ENCODE results near the gene GRIN2A.

The GRIN2A gene

GRCh38 chr16:9966569-9967157 lies 215.6 kb downstream of the GRIN2A start:
- peak; percentile 55 for DNase-seq (ENCODE audit: low read depth)

DNA sequence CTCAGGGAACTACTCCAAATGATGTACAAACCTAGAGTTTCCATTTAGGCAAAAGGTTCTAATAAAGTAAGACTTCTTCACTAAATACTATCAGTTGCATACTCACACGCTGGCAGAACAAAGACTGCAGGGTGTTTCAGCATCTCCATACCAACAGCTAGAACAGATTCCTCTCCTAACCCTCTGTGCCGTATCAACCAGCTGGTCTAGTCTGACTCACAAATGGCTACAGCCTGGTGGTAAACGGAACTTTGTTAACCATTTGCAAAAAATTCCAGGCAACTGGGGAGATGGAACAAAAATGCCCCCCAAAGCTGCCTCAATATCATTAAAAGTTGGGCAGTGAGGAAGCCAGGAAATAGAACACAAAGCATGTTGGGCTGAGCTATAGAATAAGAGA lies 217.1 kb downstream of the GRIN2A start:
- no peak for DNase-seq (ENCODE audit: low read depth)

GRCh38 chr16:9964426-9964825 lies 217.8 kb downstream of the GRIN2A start:
- DNase-seq (ENCODE audit: low read depth): no peak

DNA sequence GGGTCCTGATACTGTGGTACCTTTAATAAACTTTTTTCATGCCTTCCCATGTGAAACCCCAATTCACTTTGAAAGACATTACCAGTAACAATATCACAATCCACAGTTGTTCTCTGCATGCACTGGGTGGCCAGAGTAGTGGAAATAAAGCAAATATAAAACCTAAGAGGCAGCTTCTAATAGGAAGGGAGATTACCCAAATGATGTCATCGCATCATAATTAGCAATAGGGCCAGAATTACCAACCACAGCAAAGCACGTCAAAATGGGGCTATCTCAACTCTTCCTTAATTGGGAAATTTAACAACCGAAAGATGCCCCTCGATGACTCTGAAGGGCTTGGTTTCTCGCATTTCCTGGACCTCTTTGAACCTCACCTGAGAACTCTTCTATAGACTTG lies 224.8 kb downstream of the GRIN2A start:
- DNase-seq (ENCODE audit: low read depth): no peak

DNA sequence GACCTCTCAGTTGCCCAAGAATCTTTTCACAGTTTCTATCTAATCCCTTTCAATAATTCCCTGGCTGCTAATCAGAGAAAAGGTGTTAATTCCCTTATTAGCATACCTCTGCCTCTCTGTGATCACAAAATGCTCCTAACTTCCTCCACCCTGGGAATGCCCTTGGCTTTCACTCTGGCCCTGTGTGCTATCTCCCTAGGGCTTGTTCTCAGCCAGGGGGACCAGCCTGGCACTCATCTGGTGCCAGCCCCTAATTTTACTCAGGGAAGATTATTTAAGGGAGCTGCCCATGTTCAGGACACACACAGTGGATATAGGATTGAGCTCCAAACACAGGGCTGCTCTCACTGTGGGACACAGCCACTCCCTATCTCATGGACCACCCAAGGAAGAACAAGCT lies 225.2 kb downstream of the GRIN2A start:
- DNase-seq (ENCODE audit: low read depth): no peak

GRCh38 chr16:9955677-9956076 lies 226.6 kb downstream of the GRIN2A start:
- no peak for DNase-seq (ENCODE audit: low read depth)

DNA sequence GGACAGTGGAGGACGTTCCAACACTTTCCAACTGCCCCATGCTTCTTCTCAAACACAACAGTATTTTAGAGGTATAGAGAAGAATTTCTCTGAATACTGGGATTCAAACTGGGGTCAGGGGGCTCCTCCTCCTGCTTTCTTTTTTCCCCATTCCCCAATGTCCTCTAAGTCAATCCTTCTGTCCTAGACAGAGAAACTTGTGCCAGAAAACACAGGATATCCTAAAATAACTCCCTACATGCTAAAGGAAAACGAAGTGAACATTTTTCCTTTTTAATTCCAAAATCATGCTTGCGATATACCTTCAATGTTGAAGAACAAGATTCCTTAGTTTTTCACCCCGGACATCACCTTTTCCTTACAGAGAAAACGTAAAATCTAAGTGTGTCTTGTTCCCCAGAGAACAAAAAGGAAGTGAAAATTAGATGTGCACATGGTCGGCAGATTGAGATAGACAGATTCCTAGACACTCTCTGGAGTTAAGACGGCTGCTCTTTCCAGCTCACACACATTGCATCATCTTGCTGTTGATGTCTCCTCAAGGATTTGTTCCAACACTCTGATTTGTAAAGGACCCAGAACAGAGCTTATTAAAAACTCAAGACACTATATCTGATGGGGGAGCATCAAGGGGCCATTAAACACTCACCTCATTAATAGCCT lies 228.2 kb downstream of the GRIN2A start:
- DNase-seq (ENCODE audit: low read depth): no peak

DNA sequence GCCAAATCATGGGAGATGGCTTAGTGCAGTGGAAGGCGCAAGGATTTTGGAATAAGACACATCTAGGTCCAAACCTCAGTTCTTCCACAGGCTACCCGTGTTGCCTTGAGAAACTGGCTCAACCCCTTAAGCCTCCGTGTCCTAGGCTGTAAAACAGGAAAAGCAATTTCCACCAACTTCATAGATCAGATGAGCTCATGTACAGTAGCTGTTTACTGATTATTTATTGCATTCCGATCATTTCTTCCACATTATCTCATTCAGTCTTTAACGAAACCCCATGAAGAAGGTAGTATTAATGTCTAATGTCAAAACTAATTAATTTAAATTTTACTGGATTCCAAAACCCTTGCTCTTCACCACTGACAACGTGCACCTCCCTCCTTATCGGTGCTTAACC lies 231.6 kb downstream of the GRIN2A start:
- DNase-seq (ENCODE audit: low read depth): no peak

DNA sequence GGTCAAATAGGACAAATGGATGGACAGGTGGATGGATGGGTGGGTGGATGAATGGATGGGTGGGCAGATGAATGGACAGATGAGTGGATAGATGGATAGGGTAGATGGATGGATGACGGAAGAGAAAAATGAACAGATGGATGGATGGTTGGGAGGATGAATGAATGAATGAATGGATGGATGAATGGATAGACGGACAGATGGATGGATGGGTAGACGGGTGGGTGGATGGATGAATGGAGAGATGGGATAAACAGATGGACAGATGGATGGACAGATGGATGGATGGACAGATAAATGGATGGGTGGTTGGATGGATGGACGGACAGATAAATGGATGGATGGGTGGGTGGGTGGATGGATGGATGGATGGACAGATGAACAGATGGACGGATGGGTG lies 232.8 kb downstream of the GRIN2A start:
- no peak for DNase-seq (ENCODE audit: low read depth)

- DNase-seq (ENCODE audit: low read depth): no peak
Observed at GRCh38 chr16:9948933-9949332, 233.3 kb downstream of the GRIN2A start.

DNA sequence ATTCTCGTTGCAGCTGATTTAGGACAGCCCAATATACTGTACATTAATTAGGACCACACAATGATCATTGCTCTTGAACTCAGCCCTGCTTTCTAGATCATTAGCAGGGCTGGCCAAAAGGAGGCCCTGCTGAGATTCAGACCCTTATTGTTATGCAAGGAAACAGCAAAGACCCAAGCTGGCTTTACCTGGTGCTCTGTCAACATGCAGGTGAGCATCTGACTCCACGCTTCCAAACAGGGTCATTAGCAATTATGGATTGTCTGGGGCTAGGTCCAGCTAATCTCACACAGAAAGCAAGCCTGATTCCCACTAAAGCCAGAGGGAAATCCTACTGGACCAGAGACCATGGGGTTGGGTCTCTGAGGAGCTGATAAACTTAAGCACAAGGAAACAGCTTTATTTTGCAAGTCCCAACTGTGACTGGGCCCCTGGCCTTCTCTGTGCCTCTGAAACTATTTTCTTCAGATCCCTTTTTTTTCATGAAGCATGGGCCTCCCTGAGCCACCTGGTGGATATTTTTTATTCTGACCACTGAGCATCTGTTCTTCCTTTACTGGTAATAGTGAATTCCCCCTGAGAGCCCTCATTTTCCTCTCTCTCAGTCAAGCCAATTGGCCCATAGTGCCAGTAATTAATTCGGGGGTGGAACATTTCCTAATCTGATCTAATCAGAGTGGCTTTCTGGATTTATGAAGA lies 236.1 kb downstream of the GRIN2A start:
- DNase-seq (ENCODE audit: low read depth): no peak

- DNase-seq (ENCODE audit: low read depth): no peak
Observed at GRCh38 chr16:9943121-9943520, 239.1 kb downstream of the GRIN2A start.

DNA sequence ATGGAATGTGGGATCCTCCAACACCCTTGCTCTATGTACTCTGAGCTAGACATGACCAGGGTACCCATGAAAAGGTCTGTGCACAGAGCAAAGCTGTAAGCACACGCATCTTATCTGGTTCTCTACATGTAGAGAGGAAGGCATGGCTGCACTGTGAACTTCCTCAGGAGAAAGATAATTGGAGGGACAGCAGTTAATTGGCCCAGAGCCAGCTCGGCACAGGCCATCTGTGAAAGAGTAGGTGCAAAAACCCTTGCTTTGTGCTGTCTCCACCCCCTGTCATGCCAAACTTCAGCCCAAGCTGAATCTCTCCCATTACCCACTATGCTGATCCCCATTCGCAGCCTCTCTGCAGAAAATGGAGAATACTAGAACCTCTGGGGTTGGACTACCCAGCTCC lies 241.0 kb downstream of the GRIN2A start:
- DNase-seq (ENCODE audit: low read depth): no peak

- no peak for DNase-seq (ENCODE audit: low read depth)
Observed at GRCh38 chr16:9934723-9935508, 247.3 kb downstream of the GRIN2A start.

DNA sequence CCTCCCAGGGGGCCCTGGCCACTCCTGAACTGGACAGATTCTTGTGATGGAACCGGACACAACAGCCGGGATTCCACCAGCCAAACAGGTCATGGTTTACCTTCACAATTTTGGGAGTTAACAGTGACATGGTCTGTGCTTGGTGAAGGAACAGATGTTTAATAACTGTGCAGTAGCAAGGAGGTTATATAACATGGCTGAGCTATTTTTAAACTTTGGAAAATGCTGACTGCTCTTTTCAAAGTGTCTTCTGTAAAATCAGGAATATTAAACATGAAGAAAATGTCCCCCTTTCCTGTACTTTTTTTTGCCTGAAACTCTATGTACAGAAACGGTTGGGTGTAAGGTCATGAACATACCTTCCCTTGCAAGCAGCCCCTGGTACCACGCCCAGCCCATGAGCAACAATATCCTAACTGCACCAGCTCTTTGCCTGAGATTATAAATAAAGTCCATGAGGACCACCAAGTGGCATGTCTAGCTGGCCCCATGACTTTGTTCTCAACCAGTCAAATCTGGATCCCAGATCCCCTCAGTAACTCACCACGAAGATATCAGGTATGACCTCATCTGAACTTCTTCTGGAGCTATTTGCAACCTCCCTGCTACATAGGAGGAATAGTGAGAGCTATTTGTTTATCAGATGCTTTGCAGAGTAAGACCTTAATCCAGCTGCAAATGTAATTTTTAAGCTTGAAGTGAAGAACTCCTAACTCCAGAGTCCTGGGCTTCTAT lies 249.1 kb downstream of the GRIN2A start:
- DNase-seq (ENCODE audit: low read depth): no peak

GRCh38 chr16:9932000-9932399 lies 250.2 kb downstream of the GRIN2A start:
- DNase-seq (ENCODE audit: low read depth): no peak

DNA sequence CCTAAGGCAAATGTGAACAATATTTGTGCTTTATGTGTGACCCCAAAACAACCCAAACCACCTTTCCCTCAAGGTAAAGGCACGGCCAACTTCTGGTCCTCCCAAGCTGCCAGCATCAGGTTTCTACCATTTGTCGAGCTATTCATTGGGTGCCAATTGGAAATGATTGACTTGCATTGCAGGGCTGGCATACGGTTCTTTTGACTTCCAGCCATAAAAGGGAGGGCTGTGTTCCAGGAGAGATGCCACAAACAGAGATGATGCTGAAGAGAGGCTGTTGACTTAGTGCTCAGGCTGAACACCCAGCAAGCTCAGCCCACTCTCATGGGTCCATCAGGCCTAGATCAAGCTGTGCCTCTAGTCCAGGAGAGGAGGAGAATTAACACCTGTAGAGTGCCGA lies 252.4 kb downstream of the GRIN2A start:
- no peak for DNase-seq (ENCODE audit: low read depth)

DNA sequence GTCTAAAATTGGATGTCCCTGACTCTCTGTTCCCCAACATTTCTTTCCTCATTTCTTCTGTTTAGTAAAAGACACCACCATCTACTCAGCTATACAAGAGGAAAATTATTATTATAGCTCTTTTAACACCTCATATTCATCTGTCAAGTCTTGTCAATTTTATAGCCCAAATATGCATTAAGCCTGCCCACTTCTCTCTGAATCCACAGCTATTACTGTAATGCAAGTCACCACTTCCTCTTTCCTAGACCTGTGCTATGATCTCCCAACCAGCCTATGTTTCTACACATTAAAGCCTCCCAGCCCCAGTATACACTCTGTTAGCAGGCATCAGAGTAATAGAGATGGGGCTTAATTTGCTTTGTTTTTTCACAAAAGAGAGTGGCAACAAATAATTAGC lies 252.9 kb downstream of the GRIN2A start:
- no peak for DNase-seq (ENCODE audit: low read depth)

DNA sequence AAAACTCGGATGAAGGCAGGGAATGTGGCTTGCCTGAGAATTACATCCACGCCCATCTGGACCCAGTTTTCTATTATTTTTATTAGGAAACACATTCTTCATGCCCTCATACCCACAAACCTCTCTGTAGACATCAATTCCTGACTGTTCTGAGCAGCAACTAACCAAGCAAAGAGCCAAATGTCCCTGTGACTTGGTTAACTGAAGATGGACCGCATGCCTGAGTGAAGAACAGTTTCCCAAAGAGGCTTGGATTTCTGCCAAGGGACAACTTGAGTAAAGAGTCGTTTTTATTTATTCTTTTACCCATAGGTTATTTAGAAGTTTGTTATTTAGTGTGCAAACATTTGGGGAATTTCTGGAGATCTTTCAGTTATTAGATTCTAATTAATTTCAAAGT lies 259.8 kb downstream of the GRIN2A start:
- no peak for DNase-seq (ENCODE audit: low read depth)

DNA sequence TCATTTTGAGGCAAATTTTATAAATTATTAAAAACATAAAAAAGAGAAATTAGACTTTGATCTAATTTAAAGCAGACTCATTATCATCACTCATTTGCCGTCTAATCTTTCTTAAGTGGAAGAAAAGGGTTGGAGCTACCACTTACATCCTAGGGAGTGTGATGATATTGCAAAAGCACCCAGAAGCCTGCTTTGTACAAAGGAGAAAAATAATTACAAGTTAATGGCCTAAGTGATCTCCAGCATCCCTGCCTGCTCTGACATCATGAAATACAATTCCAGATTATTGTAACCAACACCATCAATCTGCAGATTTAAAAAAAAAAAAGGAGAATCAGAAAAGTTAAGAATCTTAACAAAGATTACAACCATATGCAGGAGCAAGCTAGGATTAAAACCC lies 260.2 kb downstream of the GRIN2A start:
- DNase-seq (ENCODE audit: low read depth): no peak

- no peak for DNase-seq (ENCODE audit: low read depth)
Observed at GRCh38 chr16:9919460-9919859, 262.8 kb downstream of the GRIN2A start.

GRCh38 chr16:9917691-9918090 lies 264.5 kb downstream of the GRIN2A start:
- no peak for DNase-seq (ENCODE audit: low read depth)
